ENCODE results near the gene ZNF778.

Gene ZNF778

DNA sequence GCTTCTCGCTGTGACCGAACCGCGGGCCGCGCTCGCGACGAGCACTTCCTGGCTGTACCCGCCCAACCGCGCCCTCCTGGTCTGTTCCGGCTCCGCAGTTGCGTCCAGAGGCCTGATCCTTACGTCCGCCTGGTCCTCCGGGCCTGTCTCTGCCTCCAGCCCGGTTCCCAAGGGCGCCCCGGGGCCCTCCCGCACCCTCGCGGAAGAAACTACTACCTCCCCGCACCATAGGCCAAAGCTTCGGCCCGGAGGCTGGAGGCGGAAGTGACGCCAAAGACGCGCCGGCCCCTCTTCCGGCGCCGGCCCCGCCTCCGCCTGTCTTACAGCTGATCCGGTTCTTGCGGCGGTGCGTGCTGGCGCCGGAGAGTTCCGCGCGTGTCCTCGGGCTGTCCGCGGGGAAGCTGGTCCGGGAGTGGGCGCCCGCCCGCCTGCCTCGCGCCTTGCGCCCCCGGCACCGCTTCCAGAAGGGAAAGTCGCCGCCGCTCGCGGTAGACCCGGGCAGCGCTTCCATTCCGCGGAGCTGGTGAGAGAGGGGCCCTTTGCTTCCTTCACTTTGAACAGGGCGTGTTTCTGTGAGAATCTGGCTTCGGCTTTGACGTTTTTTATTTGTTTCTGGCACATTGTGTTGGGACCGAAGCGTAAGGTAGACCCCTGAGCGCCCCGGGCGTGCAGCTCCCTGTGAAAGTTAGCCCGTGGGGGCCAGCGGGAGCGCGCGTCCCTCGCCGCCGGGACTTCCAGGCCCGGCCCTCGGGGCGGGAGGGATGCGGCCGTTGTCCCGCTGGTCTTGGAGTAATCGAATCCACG, at the start of gene ZNF778:
ZNF778 (plus strand) TSS at position 316 of the 804 bp plus-strand sequence. CDS start 3,425 bp downstream, outside the sequence.
- DNase-seq = peak; percentile 91

GRCh38 chr16:89168381-89169189, 48.9 kb upstream of the ZNF778 start:
- DNase-seq = no peak

DNA sequence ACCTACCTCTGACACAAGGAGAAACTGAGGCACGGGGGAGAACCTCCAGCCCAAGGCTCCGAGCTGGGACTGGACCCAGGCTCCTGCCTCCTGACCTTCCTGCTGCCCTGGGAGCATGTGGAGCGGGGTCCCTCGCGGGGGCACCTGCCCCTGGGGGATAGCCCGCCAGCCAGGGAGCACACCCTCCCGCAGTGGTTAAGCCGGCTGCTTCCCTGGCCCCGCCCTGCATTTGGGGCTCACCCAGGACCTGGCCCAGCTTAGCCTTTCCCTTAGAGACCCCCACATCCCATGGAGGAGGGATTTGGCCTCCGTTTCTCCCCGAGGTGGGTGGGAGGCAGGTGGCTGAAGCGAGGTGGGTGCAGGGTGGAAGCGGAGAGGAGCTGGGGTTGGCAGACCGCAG, 47.7 kb upstream of the ZNF778 start:
- no peak for DNase-seq

DNA sequence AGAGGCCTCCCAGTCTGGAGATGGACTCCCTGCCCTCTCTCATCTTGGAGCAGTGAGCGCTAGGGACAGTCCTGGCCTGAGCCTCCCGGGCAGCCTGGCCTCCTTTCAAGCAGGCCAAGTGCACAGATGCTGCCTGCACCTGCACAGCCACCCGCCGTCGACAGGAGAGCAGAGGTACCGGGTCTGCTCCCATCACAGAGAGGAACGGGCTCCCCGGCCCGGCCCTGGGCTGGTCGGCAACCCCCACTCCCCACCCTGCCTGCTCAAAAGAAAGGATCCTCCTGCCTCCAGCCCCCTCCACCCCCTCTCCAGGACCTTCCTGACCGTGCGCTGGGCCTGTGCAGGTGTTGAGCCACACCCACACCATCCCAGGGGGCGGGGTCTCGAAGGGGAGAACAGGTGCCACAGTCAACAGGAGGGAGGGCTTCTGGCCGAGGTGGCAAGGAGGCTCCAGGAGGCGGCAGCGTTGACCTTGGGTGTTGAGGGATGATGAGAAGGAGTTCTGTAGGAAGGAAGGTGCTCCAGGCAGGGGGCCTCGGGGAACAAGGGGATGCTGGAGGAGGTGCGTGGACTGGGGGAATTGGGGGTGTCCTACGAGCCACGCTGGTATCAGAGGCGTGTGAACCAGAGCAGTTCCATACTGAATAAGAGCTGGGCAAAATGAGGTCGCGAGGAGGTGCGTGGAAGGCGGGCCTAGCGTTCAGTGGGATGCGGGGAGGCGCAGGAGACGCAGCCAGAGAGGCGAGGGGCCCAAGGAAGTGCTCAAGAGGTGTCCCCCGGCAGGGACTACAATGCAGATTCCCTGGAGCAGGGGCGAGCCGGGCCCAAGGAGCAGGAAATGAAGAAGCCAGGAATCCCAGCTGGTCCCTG, 46.9 kb upstream of the ZNF778 start:
- no peak for DNase-seq

GRCh38 chr16:89171216-89172170, 46.0 kb upstream of the ZNF778 start, which contains the start of gene CDH15:
Gene CDH15 (plus strand): TSS chr16:89171748. CDS start chr16:89171832, 84 bp downstream.
- DNase-seq = peak; percentile 93

GRCh38 chr16:89172171-89172527, 45.4 kb upstream of the ZNF778 start:
- DNase-seq = no peak

GRCh38 chr16:89172528-89173173, 44.9 kb upstream of the ZNF778 start:
- DNase-seq = no peak

GRCh38 chr16:89173174-89173921, 44.2 kb upstream of the ZNF778 start:
- DNase-seq = no peak

DNA sequence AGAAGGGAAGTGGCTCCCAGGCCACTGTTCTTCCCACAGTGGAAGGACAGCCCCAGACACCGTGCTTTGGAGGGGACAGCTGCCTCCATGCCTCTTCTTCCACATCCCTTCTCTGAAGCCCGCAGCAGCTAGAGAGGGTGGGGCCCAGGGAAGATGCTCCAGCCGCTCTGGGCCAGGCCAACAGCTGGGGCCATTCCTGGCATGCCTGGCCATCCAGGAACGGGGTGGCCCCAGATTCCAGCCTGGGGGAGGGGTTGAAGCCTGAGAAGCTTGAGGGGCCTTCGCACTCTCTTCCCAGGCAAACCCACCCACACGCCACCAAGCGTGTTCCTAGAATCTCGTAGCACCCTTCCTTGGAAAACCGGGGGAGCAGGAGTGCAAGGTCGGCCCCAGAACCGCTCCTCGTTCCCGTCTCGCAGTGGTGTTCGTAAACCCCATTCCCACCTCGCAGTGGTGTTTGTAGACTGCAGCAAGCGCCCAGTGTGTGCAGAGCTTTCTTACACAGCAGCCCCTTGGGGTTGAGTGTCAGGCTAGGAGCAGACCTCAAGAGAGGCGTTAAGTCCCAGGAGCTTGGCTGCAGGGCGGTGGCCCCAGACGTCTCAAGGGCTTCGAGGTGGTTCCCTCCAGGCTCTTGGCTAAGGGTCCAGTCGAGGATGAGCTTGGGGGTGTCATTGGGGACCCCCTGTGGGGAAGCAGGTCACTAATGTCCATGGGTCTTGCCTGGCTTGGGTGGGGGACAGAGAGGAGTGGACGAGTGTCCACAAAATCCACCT, 43.3 kb upstream of the ZNF778 start:
- no peak for DNase-seq

DNA sequence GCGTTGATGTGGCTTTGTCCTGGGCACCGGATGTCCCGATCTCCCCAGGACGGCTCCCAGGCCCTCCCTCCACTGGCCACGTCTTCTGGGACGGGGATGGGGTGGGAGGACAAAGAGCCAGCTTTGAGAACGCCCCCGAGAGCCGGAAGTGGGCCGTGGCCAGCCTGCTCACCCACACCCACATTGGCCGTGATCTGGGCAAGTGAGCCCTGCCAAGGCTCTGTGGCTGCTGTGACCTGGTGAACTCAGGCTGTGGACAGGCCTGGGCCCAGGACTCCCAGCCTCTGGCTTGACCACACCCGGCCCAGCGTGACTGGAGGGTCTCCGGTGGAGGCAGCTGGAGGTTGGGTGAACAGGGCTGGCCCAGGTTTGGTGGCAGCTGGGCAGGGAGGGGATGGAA, 42.6 kb upstream of the ZNF778 start:
- DNase-seq = no peak

GRCh38 chr16:89175280-89176146, 42.0 kb upstream of the ZNF778 start:
- DNase-seq = no peak

DNA sequence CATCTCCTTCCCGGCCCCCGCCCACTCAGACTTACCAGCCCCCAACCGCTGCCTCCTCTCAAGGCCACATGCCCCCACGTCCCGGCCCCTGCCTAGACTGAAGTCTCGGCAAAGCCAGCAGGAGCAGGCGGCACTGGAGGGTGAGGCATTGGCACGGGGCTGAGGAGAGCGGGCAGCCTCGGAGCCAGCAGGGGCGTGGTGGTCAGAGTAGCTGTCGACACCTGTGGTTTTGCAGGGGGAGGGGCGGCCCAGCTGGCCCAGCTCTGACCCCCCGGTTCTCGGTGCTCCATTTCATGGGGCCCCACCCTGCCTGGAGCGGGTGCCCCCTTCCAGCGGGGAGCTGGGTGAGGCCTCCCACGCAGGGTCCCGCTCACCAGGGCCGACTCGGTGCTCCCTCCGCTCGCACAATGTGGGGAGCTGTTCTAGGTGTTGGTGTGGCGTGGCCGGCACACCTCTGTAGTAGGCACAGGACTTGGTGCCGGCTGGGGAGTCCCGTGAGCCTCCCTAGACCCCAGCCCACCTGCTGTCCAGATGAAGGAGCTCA, 41.3 kb upstream of the ZNF778 start:
- DNase-seq = no peak

GRCh38 chr16:89176717-89177116, 40.8 kb upstream of the ZNF778 start:
- no peak for DNase-seq

- DNase-seq = no peak
Observed at GRCh38 chr16:89177501-89177900, 40.0 kb upstream of the ZNF778 start.

DNA sequence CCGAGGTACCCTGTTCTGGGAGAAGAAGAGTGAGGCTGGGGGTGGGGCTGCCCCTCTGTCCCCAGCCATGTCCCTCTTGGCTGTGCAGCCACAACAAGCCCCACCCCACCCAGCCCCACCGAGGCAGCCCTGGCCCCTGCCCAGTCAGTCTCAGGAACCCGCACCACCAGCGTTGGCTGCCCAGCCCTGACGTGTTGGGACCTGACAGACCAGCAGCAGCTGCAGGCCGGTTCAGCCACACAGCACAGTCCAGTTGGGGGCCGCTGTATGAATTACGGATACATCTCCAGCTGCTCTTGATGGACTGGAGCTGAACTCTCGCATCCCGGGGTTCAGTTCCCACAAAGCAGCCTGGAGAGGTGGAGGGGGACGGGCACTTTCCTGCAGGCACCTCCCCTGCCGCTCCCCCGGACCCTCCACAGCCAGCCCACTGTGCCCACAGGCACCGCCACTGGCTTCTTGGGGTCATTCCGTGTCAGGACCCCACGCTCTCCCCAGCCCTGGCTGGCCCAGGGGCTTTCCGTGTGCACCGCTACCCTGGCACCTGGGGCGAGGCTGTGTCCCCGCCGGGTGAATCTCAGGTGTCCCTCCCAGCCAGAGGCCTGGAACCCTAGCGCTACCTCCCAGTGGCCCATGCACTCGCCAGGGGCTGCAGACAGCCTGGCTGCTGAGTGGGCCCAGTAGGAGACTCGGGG, 38.9 kb upstream of the ZNF778 start:
- DNase-seq = no peak

DNA sequence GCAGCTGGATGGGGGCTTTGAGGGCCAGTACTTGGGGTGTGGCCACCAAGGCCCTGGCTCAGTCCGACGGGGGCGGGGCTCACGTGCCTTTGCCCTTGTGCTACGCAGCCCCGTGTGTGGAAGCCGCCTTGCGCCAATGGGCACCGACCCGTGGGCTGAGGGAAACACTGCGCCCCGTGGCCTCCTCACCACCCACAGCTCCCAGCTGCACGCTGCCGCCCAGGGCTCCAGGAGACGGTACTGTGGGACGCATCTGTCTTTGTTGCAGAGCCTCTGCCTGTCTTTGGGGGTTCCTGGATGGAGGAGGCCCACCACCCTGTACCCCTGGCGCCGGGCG, 38.4 kb upstream of the ZNF778 start:
- no peak for DNase-seq

DNA sequence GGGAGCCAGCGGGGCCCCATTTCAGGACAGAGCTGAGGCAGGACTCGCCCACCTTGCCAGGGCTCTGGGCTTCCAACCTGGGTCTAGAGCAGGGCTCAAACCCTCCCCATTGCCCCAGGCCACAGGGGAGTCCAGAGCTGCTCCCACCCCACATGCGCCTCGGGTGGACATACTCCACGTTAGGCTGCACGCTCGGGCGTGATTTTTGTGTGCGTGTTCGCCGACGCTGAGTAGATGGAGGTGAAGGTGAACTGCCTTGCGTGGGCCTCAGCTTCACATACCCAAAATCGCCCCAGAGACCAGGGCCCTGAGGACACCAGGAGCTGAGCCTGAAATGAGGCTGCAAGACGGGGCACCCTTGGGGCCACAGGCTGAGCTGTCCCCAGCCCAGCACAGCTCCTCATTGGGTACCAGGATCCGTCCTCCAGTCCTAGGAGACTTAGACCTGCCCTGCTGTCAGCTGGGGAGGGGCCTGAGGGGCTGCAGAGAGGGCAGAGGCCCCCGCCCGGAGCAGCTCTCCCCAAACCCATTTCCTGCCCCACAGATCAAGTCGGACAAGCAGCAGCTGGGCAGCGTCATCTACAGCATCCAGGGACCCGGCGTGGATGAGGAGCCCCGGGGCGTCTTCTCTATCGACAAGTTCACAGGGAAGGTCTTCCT, 37.7 kb upstream of the ZNF778 start:
- no peak for DNase-seq
